IMR-90 (cell line): ENCODE results near the gene RGS17. TPM values are rescaled to one million over a fixed set of nuclear protein-coding genes. Genes with fewer than 3 reads are reported as not detected.

Source experiments
- ATAC-seq: fragments of 200-7000 bp; cut with Tn5 transposase; 2 replicates; pipeline ENCODE4 v1.9.1; 2020; ENCODE audit warnings: low read depth, mild to moderate bottlenecking, moderate library complexity
- BruUV-seq: library from RNA; stranded (reverse); fragments of 400-500 nt; replicated peaks from 2 replicates; lab custom pipeline; 2021; lab: Mats Ljungman, UMichigan
- CTCF ChIA-PET: fragments of 300-600 bp; formaldehyde crosslinking; extraction: SDS; loops from one replicate; lab custom pipeline; 2021; ENCODE audit warnings: antibody characterized with exemption; lab: Yijun Ruan, JAX
- POLR2A ChIA-PET: fragments of 300-600 bp; sonication (Branson Sonifier 250); formaldehyde crosslinking; loops from one replicate; lab custom pipeline; 2022; ENCODE audit warnings: antibody characterized with exemption; ENCODE audit not compliant: unreplicated experiment; lab: Charles Lee
- DNase-seq: peaks from one replicate; pipeline ENCODE4 v3.0.0; 2013
- H2AFZ ChIP-seq: replicated peaks from 2 replicates; pipeline ENCODE3; 2013; ENCODE audit warnings: low read length, mild to moderate bottlenecking; ENCODE audit not compliant: poor library complexity
- H2AK5ac ChIP-seq: 2 replicates; pipeline ENCODE4 v1.6.1; 2013; ENCODE audit warnings: low read depth, low read length, inconsistent platforms
- H2AK9ac ChIP-seq: replicated peaks from 2 replicates; pipeline ENCODE3; 2013; ENCODE audit warnings: mild to moderate bottlenecking, low read depth, low read length, moderate library complexity; ENCODE audit not compliant: poor library complexity
- H2BK120ac ChIP-seq: 2 replicates; pipeline ENCODE4 v1.6.1; 2013; ENCODE audit warnings: low read depth, low read length, inconsistent platforms
- H2BK15ac ChIP-seq: 3 replicates; pipeline ENCODE4 v1.6.1; 2013; ENCODE audit warnings: low read depth, low read length, inconsistent platforms
- H2BK20ac ChIP-seq: 2 replicates; pipeline ENCODE4 v1.6.1; 2013; ENCODE audit warnings: low read depth, mild to moderate bottlenecking, inconsistent platforms, low read length, moderate library complexity
- H2BK5ac ChIP-seq: 2 replicates; pipeline ENCODE4 v1.6.1; 2013; ENCODE audit warnings: mild to moderate bottlenecking, low read depth, low read length, inconsistent platforms; ENCODE audit not compliant: poor library complexity, severe bottlenecking
- H3K14ac ChIP-seq: replicated peaks from 2 replicates; pipeline ENCODE4 v1.6.1; 2013; ENCODE audit warnings: low read depth, low read length, inconsistent platforms
- H3K18ac ChIP-seq: 2 replicates; pipeline ENCODE4 v1.6.1; 2013; ENCODE audit warnings: low read depth, low read length, control low read depth
- H3K23ac ChIP-seq: 2 replicates; pipeline ENCODE4 v1.6.1; 2013; ENCODE audit warnings: low read depth, low read length, inconsistent platforms
- H3K27ac ChIP-seq: 2 replicates; pipeline ENCODE4 v1.5.1; 2013; ENCODE audit warnings: mild to moderate bottlenecking, control low read depth, low read length; ENCODE audit not compliant: insufficient read depth
- H3K27me3 ChIP-seq: 2 replicates; pipeline ENCODE4 v1.6.1; 2013; ENCODE audit warnings: low read length; ENCODE audit not compliant: control insufficient read depth, insufficient read depth
- H3K36me3 ChIP-seq: 2 replicates; pipeline ENCODE4 v1.6.1; 2013; ENCODE audit warnings: low read length, mixed read lengths; ENCODE audit not compliant: control insufficient read depth, insufficient read depth
- H3K4ac ChIP-seq: 2 replicates; pipeline ENCODE4 v1.6.1; 2013; ENCODE audit warnings: low read depth, low read length, inconsistent platforms
- H3K4me1 ChIP-seq: 2 replicates; pipeline ENCODE4 v1.6.1; 2013; ENCODE audit warnings: low read length, mixed read lengths; ENCODE audit not compliant: control insufficient read depth, insufficient read depth
- H3K4me2 ChIP-seq: 2 replicates; pipeline ENCODE4 v1.6.1; 2013; ENCODE audit warnings: low read depth, mild to moderate bottlenecking, control low read depth, low read length, moderate library complexity
- H3K4me3 ChIP-seq: 2 replicates; pipeline ENCODE4 v1.5.1; 2013; ENCODE audit warnings: low read depth, mild to moderate bottlenecking, control low read depth, low read length, moderate library complexity; ENCODE audit not compliant: insufficient read depth
- H3K56ac ChIP-seq: 2 replicates; pipeline ENCODE4 v1.6.1; 2013; ENCODE audit warnings: low read length, inconsistent platforms; ENCODE audit not compliant: insufficient read depth; ENCODE audit errors: extremely low read depth
- H3K79me1 ChIP-seq, 2 experiments: 2 replicates each; pipeline ENCODE4 v1.6.1; 2013; ENCODE audit warnings: low read length in 2 of 2, inconsistent platforms in 1 of 2, low read depth in 1 of 2
- H3K9ac ChIP-seq: 2 replicates; pipeline ENCODE4 v1.6.1; 2013; ENCODE audit warnings: low read depth, low read length, control low read depth
- H3K9me1 ChIP-seq: 2 replicates; pipeline ENCODE4 v1.6.1; 2013; ENCODE audit warnings: low read length, inconsistent platforms; ENCODE audit not compliant: insufficient read depth
- H3K9me3 ChIP-seq: 2 replicates; pipeline ENCODE4 v1.6.1; 2013; ENCODE audit warnings: low read length; ENCODE audit not compliant: control insufficient read depth, insufficient read depth
- H4K20me1 ChIP-seq: 2 replicates; pipeline ENCODE4 v1.6.1; 2013; ENCODE audit warnings: low read length, inconsistent platforms; ENCODE audit not compliant: insufficient read depth
- H4K5ac ChIP-seq: 2 replicates; pipeline ENCODE4 v1.6.1; 2013; ENCODE audit warnings: mild to moderate bottlenecking, low read depth, low read length, control low read depth
- H4K8ac ChIP-seq, 2 experiments: 2 replicates each; pipeline ENCODE4 v1.6.1; 2013; ENCODE audit warnings: low read depth in 2 of 2, low read length in 2 of 2, control low read depth in 1 of 2, inconsistent platforms in 1 of 2
- H4K91ac ChIP-seq: 2 replicates; pipeline ENCODE4 v1.6.1; 2013; ENCODE audit warnings: low read depth, low read length, inconsistent platforms; ENCODE audit not compliant: insufficient read depth
- BHLHE40 ChIP-seq: fragments of 150-350 bp; IDR thresholded peaks from 2 replicates; pipeline ENCODE4 v1.6.1; 2016; ENCODE audit warnings: mild to moderate bottlenecking, low read depth, low read length
- CEBPB ChIP-seq: IDR thresholded peaks from 2 replicates; pipeline ENCODE4 v1.6.1; 2012; ENCODE audit warnings: low read depth, low read length, improper control_type of control experiment
- CHD1 ChIP-seq: IDR thresholded peaks from 2 replicates; pipeline ENCODE4 v1.6.1; 2012; ENCODE audit warnings: low read depth, low read length, improper control_type of control experiment
- CTCF ChIP-seq: conservative IDR thresholded peaks from 2 replicates; pipeline ENCODE4 v1.5.1; 2012; ENCODE audit warnings: mild to moderate bottlenecking, low read depth, low read length, improper control_type of control experiment
- ELK1 ChIP-seq: fragments of 150-350 bp; IDR thresholded peaks from 2 replicates; pipeline ENCODE4 v1.6.1; 2016; ENCODE audit warnings: low read depth, mild to moderate bottlenecking, low read length, moderate library complexity, borderline replicate concordance
- FOS ChIP-seq: fragments of 150-350 bp; IDR thresholded peaks from 2 replicates; pipeline ENCODE4 v1.6.1; 2016; ENCODE audit warnings: low read depth, low read length
- MAFK ChIP-seq: IDR thresholded peaks from 2 replicates; pipeline ENCODE4 v1.6.1; 2012; ENCODE audit warnings: low read depth, low read length, improper control_type of control experiment
- MAZ ChIP-seq: IDR thresholded peaks from 2 replicates; pipeline ENCODE4 v1.6.1; 2012; ENCODE audit warnings: low read depth, mild to moderate bottlenecking, low read length, improper control_type of control experiment, moderate library complexity, borderline replicate concordance
- MXI1 ChIP-seq: IDR thresholded peaks from 2 replicates; pipeline ENCODE4 v1.6.1; 2012; ENCODE audit warnings: low read depth, mild to moderate bottlenecking, low read length, moderate library complexity, borderline replicate concordance
- NFE2L2 ChIP-seq: fragments of 150-350 bp; IDR thresholded peaks from 2 replicates; pipeline ENCODE4 v1.6.1; 2016; ENCODE audit warnings: low read depth, mild to moderate bottlenecking, low read length
- POLR2A ChIP-seq: IDR thresholded peaks from 2 replicates; pipeline ENCODE4 v1.6.1; 2012; ENCODE audit warnings: mild to moderate bottlenecking, low read depth, low read length
- RAD21 ChIP-seq: IDR thresholded peaks from 2 replicates; pipeline ENCODE4 v1.6.1; 2012; ENCODE audit warnings: low read length, improper control_type of control experiment
- RCOR1 ChIP-seq: IDR thresholded peaks from 2 replicates; pipeline ENCODE4 v1.6.1; 2012; ENCODE audit warnings: mild to moderate bottlenecking, low read length, improper control_type of control experiment; ENCODE audit not compliant: insufficient replicate concordance
- RFX5 ChIP-seq: IDR thresholded peaks from 2 replicates; pipeline ENCODE4 v1.8.0; 2012; ENCODE audit warnings: low read depth, mild to moderate bottlenecking, low read length, moderate library complexity
- SMC3 ChIP-seq: fragments of 150-350 bp; IDR thresholded peaks from 2 replicates; pipeline ENCODE4 v1.6.1; 2016; ENCODE audit warnings: low read depth, mild to moderate bottlenecking, antibody characterized with exemption, low read length, moderate library complexity
- USF2 ChIP-seq: fragments of 150-350 bp; IDR thresholded peaks from 2 replicates; pipeline ENCODE4 v1.6.1; 2017; ENCODE audit warnings: mild to moderate bottlenecking, antibody characterized with exemption, low read length, low read depth
- WGBS, 2 experiments: methylation state at CpG; one replicate each; pipeline versions ENCODE4 v1.1.5 to v1.1.7; 2013; ENCODE audit warnings: missing lambda C conversion rate in 2 of 2; ENCODE audit not compliant: insufficient read length in 1 of 2; ENCODE audit errors: extremely low coverage in 2 of 2; 5-methylcytosine and 5-hydroxymethylcytosine counted together
- dilution Hi-C: fragments of 300-500 bp; cut with HindIII; formaldehyde crosslinking; loops from one replicate; pipeline ENCODE4 v1.14.3; 2018; ENCODE audit warnings: low sequenced_read_pairs; ENCODE audit not compliant: unreplicated experiment
- in situ Hi-C: fragments of 300-500 bp; cut with MboI; formaldehyde crosslinking; loops from 3 replicates; pipeline ENCODE4 v1.14.3; 2019; ENCODE audit warnings: low sequenced_read_pairs, inconsistent platforms, mixed read lengths
- intact Hi-C: fragments of 100-400 bp; cut with micrococcal nuclease; formaldehyde crosslinking; loops from 2 replicates; pipeline ENCODE4 v1.10.0; 2022
- polyA plus RNA-seq, 3 experiments: library from polyadenylated mRNA; depleted of rRNA; stranded (reverse); fragments of >200 nt; gene quantifications; 2 replicates each; pipeline ENCODE4 v1.2.3, GENCODE V29; 2012; ENCODE audit warnings: low replicate concordance in 1 of 3
- total RNA-seq: library from RNA; depleted of rRNA; stranded (reverse); fragments of >200 nt; gene quantifications from 2 replicates; pipeline ENCODE4 v1.2.3, GENCODE V29; 2012

Gene RGS17
- total and polyA plus RNA-seq, 2 of the 4 experiments (the other 2 are of a cell fraction): 0.75 to 1.4 TPM

- dilution Hi-C loops: no loop called here
- H3K27ac ChIP-seq: no peak overlapping the region
Observed at GRCh38 chr6:153150752-153151440, 19.8 kb upstream of the RGS17 start.

More at GRCh38 chr6:153150752-153151440, 19.8 kb upstream of the RGS17 start:
- H3K23ac ChIP-seq: no peak overlapping the region
- H3K56ac ChIP-seq: no peak overlapping the region
- no peak overlapping the region for H2AK5ac ChIP-seq
- H3K14ac ChIP-seq: no peak overlapping the region
- TF ChIP-seq CHD1 (no peak), RAD21 (no peak), CEBPB (no peak), RFX5 (no peak), NFE2L2 (no peak), POLR2A (no peak), CTCF (no peak), SMC3 (no peak), ELK1 (no peak), USF2 (no peak), MXI1 (no peak), BHLHE40 (no peak), MAZ (no peak), MAFK (no peak), RCOR1 (no peak), FOS (no peak)
- H3K18ac ChIP-seq: no peak overlapping the region
- no peaks in the 10 kb centered on the region for H3K4me1 ChIP-seq
- DNase-seq (no peak), ATAC-seq (no peak)
- H3K4me3 ChIP-seq: no peak overlapping the region
- H3K4me2 ChIP-seq: no peak overlapping the region
- ChIA-PET CTCF (no interaction called here), POLR2A (no interaction called here)
- H4K8ac ChIP-seq: no peak overlapping the region
- 90% methylated on average over 13 of the region's 21 CpGs; no CpG with 5 or more reads in 1 of the 2 experiments for WGBS, 2 experiments
- H4K91ac ChIP-seq: no peak overlapping the region
- H3K36me3 ChIP-seq: no peaks in the 10 kb centered on the region
- H2BK120ac ChIP-seq: no peak overlapping the region
- in situ Hi-C loops (no loop called here), intact Hi-C loops (no loop called here)
- H2BK15ac ChIP-seq: no peak overlapping the region
- no peaks in the 10 kb centered on the region for H3K9me1 ChIP-seq
- H4K5ac ChIP-seq: no peak overlapping the region
- no peak overlapping the region for H2AK9ac ChIP-seq
- peaks cover 5% of the 10 kb centered on the region; the same call in 1 of the 2 replicates for H3K27me3 ChIP-seq
- no peak overlapping the region for H2BK20ac ChIP-seq
- no peak overlapping the region for H2BK5ac ChIP-seq
- no peak overlapping the region for H2AFZ ChIP-seq
- no peak overlapping the region for H3K9ac ChIP-seq
- no TSS peak for BruUV-seq
- no peak overlapping the region for H3K4ac ChIP-seq
- no peaks in the 10 kb centered on the region for H4K20me1 ChIP-seq
- no peaks in the 10 kb centered on the region for H3K79me1 ChIP-seq
- peaks cover 4% of the 10 kb centered on the region; the same call in 1 of the 2 replicates for H3K9me3 ChIP-seq
